ENCODE results near the gene HSDL1. TPM values are rescaled to one million over a fixed set of nuclear protein-coding genes. Genes with fewer than 3 reads are reported as not detected.

The HSDL1 gene
- total and polyA plus RNA-seq, 2 donors (not counting 3 experiments of a cell fraction or from before 2014, with no cell fraction given) = 19.9 to 27.9 TPM

DNA sequence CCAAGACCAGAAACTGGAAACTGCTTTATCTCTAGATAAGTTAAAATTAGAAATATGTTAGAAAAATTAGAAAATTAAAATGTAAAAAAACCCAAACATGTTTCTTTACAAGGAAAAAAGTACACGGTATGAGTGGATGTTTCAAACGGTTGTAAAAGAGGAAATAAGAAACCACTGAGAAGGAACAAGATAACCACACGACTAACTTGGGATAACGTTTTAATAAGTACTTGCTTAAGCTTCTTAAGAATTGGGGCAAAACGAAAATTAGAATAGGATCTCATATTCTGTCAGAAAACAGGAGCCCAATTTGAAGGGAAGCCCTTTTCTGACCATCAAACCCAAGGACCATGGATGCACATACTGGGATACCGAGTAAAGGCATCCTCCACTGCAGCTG, 59.2 kb downstream of the HSDL1 start:
- intact Hi-C loops (cut with micrococcal nuclease) = no loop called here
- H3K36me3 ChIP-seq (ENCODE audit: control insufficient read depth in 2 of 2, extremely low read depth in 1 of 2, insufficient read depth in 2 of 2, low read length in 2 of 2) = peaks cover 20 to 51% of the 10 kb centered on the region in 2 experiments

More for the DNA sequence above, 59.2 kb downstream of the HSDL1 start:
- Histone ChIP-seq H3K79me2 (ENCODE audit: control insufficient read depth, insufficient read depth, low read length) (no peaks in the 10 kb centered on the region), H3K9me1 (replicated peaks; ENCODE audit: control insufficient read depth, extremely low read depth, insufficient read depth, low read length) (no peaks in the 10 kb centered on the region), H3K4me3 (replicated peaks in 1 of 3; ENCODE audit: insufficient read depth in 1 of 3, low read depth in 1 of 3, low read length in 3 of 3) (no peak overlapping the region), H3K27me3 (ENCODE audit: control insufficient read depth in 2 of 2, insufficient read depth in 2 of 2, low read length in 2 of 2) (no peaks in the 10 kb centered on the region), H3K4me1 (ENCODE audit: control insufficient read depth, extremely low read depth, insufficient read depth, low read length) (no peaks in the 10 kb centered on the region), H3K27ac (ENCODE audit: insufficient read depth, low read depth, low read length) (no peak overlapping the region), H3K9ac (replicated peaks; ENCODE audit: extremely low read depth, insufficient read depth, low read length) (no peak overlapping the region), H3K4me2 (ENCODE audit: insufficient read depth, low read length) (no peak overlapping the region), H2AFZ (ENCODE audit: low read depth, low read length) (no peak overlapping the region), H3K9me3 (replicated peaks; ENCODE audit: control insufficient read depth, insufficient read depth, low read length) (no peaks in the 10 kb centered on the region), H4K20me1 (replicated peaks; ENCODE audit: control insufficient read depth, extremely low read depth, insufficient read depth, low read length) (no peaks in the 10 kb centered on the region)
- BruUV-seq (replicated peaks) = no TSS peak
- TF ChIP-seq EZH2 (IDR thresholded peaks at IDR 0.05; ENCODE audit: borderline replicate concordance, low read depth, low read length, severe bottlenecking) = no peak
- TF ChIP-seq MYC (IDR thresholded peaks at IDR 0.05; ENCODE audit: low read depth, low read length) = no peak
- no peak for TF ChIP-seq POLR2A (IDR thresholded peaks at IDR 0.05; ENCODE audit: low read depth, low read length)
- TF ChIP-seq, protein P1, sequence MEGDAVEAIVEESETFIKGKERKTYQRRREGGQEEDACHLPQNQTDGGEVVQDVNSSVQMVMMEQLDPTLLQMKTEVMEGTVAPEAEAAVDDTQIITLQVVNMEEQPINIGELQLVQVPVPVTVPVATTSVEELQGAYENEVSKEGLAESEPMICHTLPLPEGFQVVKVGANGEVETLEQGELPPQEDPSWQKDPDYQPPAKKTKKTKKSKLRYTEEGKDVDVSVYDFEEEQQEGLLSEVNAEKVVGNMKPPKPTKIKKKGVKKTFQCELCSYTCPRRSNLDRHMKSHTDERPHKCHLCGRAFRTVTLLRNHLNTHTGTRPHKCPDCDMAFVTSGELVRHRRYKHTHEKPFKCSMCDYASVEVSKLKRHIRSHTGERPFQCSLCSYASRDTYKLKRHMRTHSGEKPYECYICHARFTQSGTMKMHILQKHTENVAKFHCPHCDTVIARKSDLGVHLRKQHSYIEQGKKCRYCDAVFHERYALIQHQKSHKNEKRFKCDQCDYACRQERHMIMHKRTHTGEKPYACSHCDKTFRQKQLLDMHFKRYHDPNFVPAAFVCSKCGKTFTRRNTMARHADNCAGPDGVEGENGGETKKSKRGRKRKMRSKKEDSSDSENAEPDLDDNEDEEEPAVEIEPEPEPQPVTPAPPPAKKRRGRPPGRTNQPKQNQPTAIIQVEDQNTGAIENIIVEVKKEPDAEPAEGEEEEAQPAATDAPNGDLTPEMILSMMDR (IDR thresholded peaks at IDR 0.05; ENCODE audit: extremely low read depth in 1 of 2, insufficient read depth in 1 of 2, low read depth in 1 of 2, low read length in 2 of 2) = no peak
- TF ChIP-seq FOS (IDR thresholded peaks at IDR 0.05; ENCODE audit: borderline replicate concordance, insufficient read depth, low read length) = no peak
- TF ChIP-seq POLR2AphosphoS5 (IDR thresholded peaks at IDR 0.05; ENCODE audit: insufficient read depth, low read depth, low read length) = no peak
- TF ChIP-seq, protein P2, sequence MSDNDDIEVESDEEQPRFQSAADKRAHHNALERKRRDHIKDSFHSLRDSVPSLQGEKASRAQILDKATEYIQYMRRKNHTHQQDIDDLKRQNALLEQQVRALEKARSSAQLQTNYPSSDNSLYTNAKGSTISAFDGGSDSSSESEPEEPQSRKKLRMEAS (IDR thresholded peaks at IDR 0.05; ENCODE audit: insufficient read depth, insufficient read length) = no peak
- TF ChIP-seq JUN (IDR thresholded peaks at IDR 0.05; ENCODE audit: borderline replicate concordance, insufficient read depth, insufficient read length, low read depth) = no peak
- no peak for TF ChIP-seq GATA2 (IDR thresholded peaks at IDR 0.05; ENCODE audit: insufficient read depth, insufficient read length, low read depth, low read length)
- POLR2A ChIA-PET = interaction anchor here (0.6 kb wide), 2 partner anchors 15 to 23 kb away, joined by 3 read pairs; no protein-coding TSS in a partner anchor
- CTCF ChIA-PET = interaction anchor here (0.6 to 2.5 kb wide), 6 partner anchors 11 to 101 kb away, joined by 3 to 21 read pairs (median 4); partner anchors contain the start of genes MBTPS1 and TAF1C
- no peak for FAIRE-seq
- dilution Hi-C loops (cut with MboI; ENCODE audit: extremely low pct_ligation_motif_present, low sequenced_read_pairs) = no loop called here
- DNase-seq (ENCODE audit: low read depth, low spot score) = no peak
